Dendritic cell treated with granulocyte-macrophage colony-stimulating factor and Interleukin-4, amounts not matched to agents 40 ng/mL and 50 ng/mL, for 4 days (primary cell): ENCODE measurements around the gene C4BPA.

Experiments used
- H3K27ac Mint-ChIP-seq: one replicate; pipeline ENCODE4 v1.8.0; 2022; ENCODE audit warnings: mild to moderate bottlenecking, mixed read lengths
- H3K27me3 Mint-ChIP-seq: one replicate; pipeline ENCODE4 v1.8.0; 2022; ENCODE audit warnings: mild to moderate bottlenecking, mixed read lengths
- H3K36me3 Mint-ChIP-seq: one replicate; pipeline ENCODE4 v1.8.0; 2022; ENCODE audit warnings: low read depth, mixed read lengths
- H3K4me1 Mint-ChIP-seq: one replicate; pipeline ENCODE4 v1.8.0; 2022; ENCODE audit warnings: low read depth, mixed read lengths
- H3K4me3 Mint-ChIP-seq: one replicate; pipeline ENCODE4 v1.8.0; 2022; ENCODE audit warnings: mild to moderate bottlenecking, moderate library complexity, mixed read lengths
- H3K9me3 Mint-ChIP-seq: one replicate; pipeline ENCODE4 v1.8.0; 2022; ENCODE audit warnings: mixed read lengths
- intact Hi-C: fragments of 100-400 bp; cut with micrococcal nuclease; formaldehyde crosslinking; loops from one replicate; pipeline ENCODE4 v1.15.0; 2022

Gene C4BPA

DNA sequence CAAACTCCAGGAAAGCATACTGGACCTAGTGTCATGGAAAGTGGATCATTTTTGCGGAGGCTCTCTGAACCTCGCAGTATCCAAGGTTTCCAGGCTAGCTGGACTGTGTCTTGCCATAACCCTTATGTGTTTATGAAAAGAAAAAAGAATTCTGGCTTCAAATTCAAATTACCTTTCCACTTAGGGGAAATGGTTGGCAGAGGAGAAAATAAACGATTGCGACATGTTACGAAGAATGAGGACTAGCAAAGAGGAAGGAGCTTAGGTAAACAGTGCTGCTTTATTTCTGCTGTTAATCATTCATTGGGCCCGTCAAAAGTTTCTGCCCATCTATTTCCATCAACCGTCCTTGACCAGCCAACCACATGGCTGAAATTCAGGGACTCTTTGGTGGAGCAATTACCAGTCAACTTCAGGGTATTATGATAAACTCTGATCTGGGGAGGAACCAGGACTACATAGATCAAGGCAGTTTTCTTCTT, at the start of gene C4BPA:
C4BPA (plus strand) TSS at position 342 of the 482 bp plus-strand sequence. CDS start 8,793 bp downstream, outside the sequence.
- peaks cover 9% of the 10 kb centered on the region for H3K27me3 Mint-ChIP-seq
- peaks cover 17% of the 10 kb centered on the region for H3K4me1 Mint-ChIP-seq
- intact Hi-C loops = no loop called here
- no peak within 1 kb of the TSS for H3K27ac Mint-ChIP-seq
- H3K36me3 Mint-ChIP-seq = no peaks in the 10 kb centered on the region
- no peak within 1 kb of the TSS for H3K4me3 Mint-ChIP-seq
- H3K9me3 Mint-ChIP-seq = no peaks in the 10 kb centered on the region

DNA sequence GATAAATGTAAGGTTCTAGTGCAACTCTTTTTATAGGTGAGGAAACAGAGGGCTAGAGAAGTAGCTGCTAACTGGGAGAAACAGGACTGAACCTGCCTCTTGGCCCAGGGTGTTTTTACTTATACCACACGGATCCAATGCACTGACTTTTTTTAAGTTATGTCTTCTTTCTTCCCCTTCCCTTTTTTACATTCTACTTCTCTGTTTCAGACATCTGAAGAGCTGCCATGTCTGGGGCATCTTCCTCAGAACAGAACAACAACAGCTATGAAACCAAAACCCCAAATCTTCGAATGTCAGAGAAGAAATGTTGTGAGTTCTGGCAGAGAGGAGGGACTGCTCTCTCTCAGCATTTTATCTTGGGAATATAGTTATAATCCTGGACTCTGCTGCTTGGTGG, 49.5 kb upstream of the C4BPA start:
- H3K27ac Mint-ChIP-seq = peak overlapping the region; percentile 89
- H3K4me1 Mint-ChIP-seq = peaks cover 32% of the 10 kb centered on the region
- H3K27me3 Mint-ChIP-seq = no peaks in the 10 kb centered on the region
- peak overlapping the region; percentile 93 for H3K4me3 Mint-ChIP-seq
- intact Hi-C loops = loop anchor here (5.0 kb wide), 1 partner anchor 37 kb away; no protein-coding TSS in a partner anchor
- peaks cover 46% of the 10 kb centered on the region for H3K36me3 Mint-ChIP-seq
- H3K9me3 Mint-ChIP-seq = no peaks in the 10 kb centered on the region

DNA sequence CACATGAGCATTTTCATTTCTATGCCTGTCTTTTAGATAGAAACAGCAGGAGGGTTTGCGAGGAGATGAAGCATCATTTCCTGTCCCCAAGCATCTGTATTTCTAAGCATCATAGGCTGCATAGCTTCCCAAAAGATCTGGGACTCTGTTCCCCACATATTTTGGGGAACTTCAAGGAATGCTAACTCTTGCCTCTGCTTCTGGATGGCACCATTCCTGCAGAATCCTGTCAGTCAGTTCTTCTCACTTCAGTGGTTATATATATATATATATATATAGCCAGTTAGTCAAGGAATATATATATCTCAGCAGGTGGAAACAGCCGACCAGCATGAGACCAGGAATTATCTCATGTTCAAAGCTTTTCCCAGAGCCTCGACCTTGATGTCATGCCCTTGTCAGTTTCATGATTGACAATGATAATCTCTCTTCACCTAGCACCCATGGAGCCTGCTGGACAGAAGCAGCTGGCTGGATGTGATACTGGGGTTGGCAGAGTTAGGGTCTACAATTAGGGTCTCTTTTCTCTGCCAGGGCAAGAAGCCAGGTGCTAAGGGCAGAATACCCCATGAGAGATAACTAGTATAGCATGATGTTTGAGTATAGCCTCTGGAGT, 48.5 kb upstream of the C4BPA start:
- no peak overlapping the region for H3K4me3 Mint-ChIP-seq
- peaks cover 36% of the 10 kb centered on the region for H3K4me1 Mint-ChIP-seq
- no peak overlapping the region for H3K27ac Mint-ChIP-seq
- intact Hi-C loops = no loop called here
- peaks cover 48% of the 10 kb centered on the region for H3K36me3 Mint-ChIP-seq
- no peaks in the 10 kb centered on the region for H3K9me3 Mint-ChIP-seq
- H3K27me3 Mint-ChIP-seq = no peaks in the 10 kb centered on the region

DNA sequence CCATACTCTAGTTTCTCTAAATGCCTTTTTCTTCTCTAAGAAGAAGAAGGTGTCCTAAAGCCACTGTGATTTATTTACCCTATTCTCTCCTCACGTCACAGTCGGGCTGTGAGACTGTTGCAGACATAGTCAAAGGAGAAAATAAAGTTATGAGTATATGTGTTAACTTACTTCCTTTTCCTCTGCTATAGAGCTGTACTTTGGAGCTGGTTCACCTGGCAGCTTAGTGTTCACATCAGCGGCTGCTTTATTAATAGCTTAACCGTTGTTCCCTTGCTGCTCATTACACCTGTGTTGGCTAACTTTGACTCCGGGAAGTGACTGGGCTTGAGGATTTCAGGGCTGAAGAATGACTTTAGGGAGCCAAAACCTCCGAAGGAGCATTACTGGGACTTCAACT, 47.4 kb upstream of the C4BPA start:
- Mint-ChIP-seq H3K9me3 (no peaks in the 10 kb centered on the region), H3K27ac (no peak overlapping the region), H3K4me1 (peaks cover 28% of the 10 kb centered on the region), H3K36me3 (peaks cover 54% of the 10 kb centered on the region), H3K4me3 (no peak overlapping the region), H3K27me3 (no peaks in the 10 kb centered on the region)
- intact Hi-C loops = no loop called here

DNA sequence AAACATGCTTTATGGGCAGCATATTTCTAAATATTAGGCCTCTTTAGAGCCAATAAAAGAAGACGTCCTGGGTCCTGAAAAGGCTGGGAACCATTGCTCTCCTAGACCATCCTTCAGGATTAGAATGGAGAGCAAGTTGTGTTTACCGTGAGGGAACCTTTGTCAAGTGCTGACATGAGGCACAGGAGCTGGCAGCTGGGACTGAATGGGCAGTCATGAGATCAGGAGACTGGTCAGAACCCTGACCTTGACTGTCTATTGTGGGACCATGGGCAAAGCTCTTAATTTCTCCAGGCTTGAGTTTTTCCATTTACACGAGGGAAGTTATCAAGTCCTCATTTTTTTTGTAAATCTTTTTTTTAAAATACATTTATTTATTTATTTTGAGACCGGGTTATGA, 45.8 kb upstream of the C4BPA start:
- intact Hi-C loops = no loop called here
- Mint-ChIP-seq H3K9me3 (no peaks in the 10 kb centered on the region), H3K27ac (no peak overlapping the region), H3K4me3 (no peak overlapping the region), H3K36me3 (peaks cover 65% of the 10 kb centered on the region), H3K4me1 (peaks cover 25% of the 10 kb centered on the region), H3K27me3 (no peaks in the 10 kb centered on the region)

DNA sequence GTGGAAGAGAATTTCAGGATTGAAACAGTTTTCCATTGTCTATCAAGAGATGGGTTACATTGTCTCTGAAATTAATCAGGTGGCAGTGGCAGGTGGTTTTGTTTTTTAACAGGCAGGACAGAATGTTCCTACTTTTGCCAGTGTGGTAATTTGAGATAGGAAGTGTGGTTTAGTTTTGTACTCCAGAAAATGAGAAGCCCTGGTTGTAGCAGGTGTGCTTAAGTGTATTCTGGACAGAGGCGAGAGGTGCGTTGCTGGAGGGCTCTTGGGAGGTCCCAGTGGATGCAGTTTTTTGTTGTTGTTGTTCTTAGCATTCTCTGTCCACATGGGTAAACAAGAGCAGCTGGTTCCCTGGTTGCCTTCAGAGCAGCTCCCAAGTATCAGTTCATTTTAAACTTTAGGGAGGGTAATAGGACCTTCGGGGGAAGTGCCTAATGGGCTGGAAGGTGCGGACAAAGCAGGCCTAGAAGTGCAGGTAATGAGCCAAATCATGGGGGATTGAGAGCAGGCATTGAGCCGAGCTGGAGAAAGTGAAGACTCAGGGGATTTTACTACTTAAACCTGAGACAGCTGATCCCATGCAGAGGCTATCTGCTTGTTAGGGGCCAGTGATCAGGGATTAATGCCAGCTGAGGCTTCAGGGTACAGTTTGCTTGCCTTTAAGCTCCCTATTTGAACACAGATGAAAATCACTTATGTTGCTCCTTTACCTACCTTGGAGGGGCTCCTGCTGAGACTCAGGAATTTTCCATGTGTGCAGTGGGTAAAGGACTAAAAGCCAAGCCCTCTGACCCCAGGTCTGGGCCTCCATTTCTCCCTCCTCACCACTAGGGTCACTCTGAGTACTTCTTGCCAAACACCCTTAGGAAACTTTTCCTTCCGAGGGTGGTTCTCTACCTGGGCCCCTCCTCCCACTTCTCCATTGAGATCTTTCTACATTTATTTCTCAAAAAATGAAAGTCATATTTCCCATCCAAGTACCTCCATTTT, 44.9 kb upstream of the C4BPA start:
- Mint-ChIP-seq H3K4me3 (no peak overlapping the region), H3K9me3 (no peaks in the 10 kb centered on the region), H3K27ac (no peak overlapping the region), H3K27me3 (no peaks in the 10 kb centered on the region), H3K36me3 (peaks cover 71% of the 10 kb centered on the region), H3K4me1 (peaks cover 17% of the 10 kb centered on the region)
- intact Hi-C loops = no loop called here

DNA sequence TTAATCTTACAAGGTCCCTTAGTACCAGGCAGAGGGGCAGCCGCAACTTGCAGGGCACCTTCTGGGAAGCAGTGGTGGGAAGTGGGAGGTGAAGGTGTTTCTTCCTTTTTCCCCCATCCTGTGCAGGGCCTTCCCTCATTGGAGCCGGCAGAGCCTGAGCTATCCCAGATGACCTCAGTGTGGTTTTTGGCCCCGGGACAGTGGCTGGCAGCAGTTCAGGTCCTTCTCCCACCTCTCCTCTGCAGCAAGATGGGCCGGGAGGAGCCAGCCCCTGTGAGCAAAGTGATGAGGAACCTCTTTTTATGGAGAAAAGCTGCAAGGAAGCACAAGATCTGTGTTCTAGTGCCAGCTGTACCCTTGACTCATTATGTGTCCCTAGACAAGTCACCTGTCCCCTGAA, 44.2 kb upstream of the C4BPA start:
- Mint-ChIP-seq H3K36me3 (peaks cover 75% of the 10 kb centered on the region), H3K27me3 (no peaks in the 10 kb centered on the region), H3K27ac (no peak overlapping the region), H3K9me3 (no peaks in the 10 kb centered on the region), H3K4me3 (no peak overlapping the region), H3K4me1 (peaks cover 10% of the 10 kb centered on the region)
- intact Hi-C loops = no loop called here

DNA sequence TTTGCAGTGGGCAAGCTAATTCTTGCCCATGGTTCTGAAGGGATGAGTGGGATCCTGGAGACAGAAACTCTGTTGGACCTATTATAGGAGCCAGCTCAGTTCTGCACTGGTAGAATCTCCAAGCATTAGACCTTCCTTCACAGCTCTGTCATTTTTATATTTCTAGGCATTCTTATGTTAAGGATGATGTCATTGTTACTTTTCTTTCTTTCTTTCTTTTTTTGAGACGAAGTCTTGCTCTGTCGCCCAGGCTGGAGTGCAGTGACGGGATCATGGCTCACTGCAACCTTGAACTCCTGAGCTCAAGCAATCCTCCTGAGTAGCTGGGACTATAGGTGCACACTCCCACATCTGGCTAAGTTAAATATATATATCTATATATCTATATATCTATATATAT, 43.4 kb upstream of the C4BPA start:
- no peak overlapping the region for H3K4me3 Mint-ChIP-seq
- no peaks in the 10 kb centered on the region for H3K27me3 Mint-ChIP-seq
- H3K9me3 Mint-ChIP-seq = no peaks in the 10 kb centered on the region
- H3K27ac Mint-ChIP-seq = no peak overlapping the region
- peaks cover 6% of the 10 kb centered on the region for H3K4me1 Mint-ChIP-seq
- intact Hi-C loops = no loop called here
- H3K36me3 Mint-ChIP-seq = peaks cover 78% of the 10 kb centered on the region

DNA sequence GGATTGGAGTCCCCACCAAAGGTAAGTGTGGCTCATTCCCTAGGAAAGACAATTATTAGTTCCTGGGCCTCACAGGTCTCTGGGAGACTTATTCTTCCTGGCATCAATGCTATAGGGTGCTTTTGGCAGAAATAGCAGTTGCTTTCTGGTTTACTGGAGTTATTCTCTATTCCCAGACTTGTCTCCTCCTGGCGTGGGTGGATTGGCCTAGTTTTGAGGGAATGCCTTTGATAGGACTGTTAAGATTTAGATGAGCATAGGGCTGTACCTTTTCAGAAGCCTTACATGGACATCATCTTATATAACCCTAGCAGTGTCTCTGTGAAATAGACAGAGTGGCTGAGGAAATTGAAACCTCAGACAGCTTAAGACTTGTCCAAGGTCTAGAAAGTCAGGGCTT, 42.0 kb upstream of the C4BPA start:
- no peak overlapping the region for H3K4me3 Mint-ChIP-seq
- H3K27me3 Mint-ChIP-seq = no peaks in the 10 kb centered on the region
- H3K36me3 Mint-ChIP-seq = peaks cover 82% of the 10 kb centered on the region
- no peak overlapping the region for H3K27ac Mint-ChIP-seq
- intact Hi-C loops = no loop called here
- peaks cover 6% of the 10 kb centered on the region for H3K4me1 Mint-ChIP-seq
- no peaks in the 10 kb centered on the region for H3K9me3 Mint-ChIP-seq

DNA sequence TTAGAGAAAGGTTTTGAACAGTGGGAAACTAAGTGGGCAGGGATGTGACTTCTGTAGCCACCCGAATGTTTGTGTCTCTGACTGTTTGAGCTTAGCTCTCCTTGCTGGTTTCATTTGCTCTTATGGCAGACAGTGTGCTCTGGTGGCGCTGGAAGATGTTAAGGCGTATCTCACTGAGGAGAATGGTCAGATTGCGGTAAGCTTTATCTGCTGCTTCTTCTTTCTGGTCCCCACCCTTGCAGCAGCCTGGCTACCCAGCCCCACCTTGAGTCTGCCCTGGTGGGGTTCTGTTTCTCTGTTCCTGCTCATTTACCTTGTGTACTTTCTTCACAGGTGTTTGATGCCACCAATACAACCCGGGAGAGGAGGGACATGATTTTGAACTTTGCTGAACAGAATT, 41.0 kb upstream of the C4BPA start:
- no peaks in the 10 kb centered on the region for H3K27me3 Mint-ChIP-seq
- intact Hi-C loops = no loop called here
- H3K4me3 Mint-ChIP-seq = no peak overlapping the region
- peaks cover 91% of the 10 kb centered on the region for H3K36me3 Mint-ChIP-seq
- peaks cover 6% of the 10 kb centered on the region for H3K4me1 Mint-ChIP-seq
- no peaks in the 10 kb centered on the region for H3K9me3 Mint-ChIP-seq
- no peak overlapping the region for H3K27ac Mint-ChIP-seq

DNA sequence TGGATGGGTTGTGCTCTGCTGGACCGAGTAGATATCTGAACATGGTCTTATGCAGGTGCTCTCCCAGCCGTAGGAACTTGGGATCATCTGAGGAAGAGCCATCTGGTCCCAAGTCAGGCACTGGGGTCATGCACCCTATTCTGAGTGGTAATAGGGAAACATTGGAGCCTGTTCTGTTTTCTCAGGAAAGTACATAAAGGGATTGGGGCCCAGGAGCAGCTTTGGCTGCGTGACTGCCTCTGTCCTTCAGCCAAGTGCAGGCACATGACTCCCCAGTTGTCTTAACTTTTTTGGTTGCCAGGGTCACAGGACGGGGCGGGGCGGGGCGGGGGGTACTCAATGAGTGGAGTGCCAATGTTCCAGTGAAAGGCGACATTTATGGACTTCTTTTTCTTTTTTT, 39.5 kb upstream of the C4BPA start:
- Mint-ChIP-seq H3K36me3 (peaks cover 99% of the 10 kb centered on the region), H3K4me1 (peaks cover 13% of the 10 kb centered on the region), H3K9me3 (no peaks in the 10 kb centered on the region), H3K27me3 (no peaks in the 10 kb centered on the region), H3K27ac (no peak overlapping the region), H3K4me3 (no peak overlapping the region)
- intact Hi-C loops = no loop called here

DNA sequence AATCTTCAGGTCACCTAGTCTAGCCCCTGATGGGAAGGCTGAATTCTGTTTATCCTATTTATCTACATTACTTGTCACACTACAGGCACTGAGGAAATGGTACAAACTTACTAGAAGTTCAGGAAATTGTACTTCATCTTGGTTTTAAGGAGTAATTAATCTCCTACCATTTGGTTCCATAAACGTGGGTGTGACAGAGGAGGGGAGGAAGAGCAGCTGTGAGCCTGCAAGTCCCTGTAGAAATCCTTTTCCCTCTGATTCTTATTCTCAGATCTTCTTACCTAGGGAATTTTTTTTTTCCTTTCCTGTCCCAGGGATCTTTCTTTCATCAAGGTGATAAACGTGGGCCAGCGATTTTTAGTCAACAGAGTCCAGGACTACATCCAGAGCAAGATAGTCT, 36.8 kb upstream of the C4BPA start:
- intact Hi-C loops = no loop called here
- Mint-ChIP-seq H3K4me3 (no peak overlapping the region), H3K27ac (no peak overlapping the region), H3K27me3 (no peaks in the 10 kb centered on the region), H3K36me3 (peaks cover 97% of the 10 kb centered on the region), H3K4me1 (peaks cover 18% of the 10 kb centered on the region), H3K9me3 (no peaks in the 10 kb centered on the region)

DNA sequence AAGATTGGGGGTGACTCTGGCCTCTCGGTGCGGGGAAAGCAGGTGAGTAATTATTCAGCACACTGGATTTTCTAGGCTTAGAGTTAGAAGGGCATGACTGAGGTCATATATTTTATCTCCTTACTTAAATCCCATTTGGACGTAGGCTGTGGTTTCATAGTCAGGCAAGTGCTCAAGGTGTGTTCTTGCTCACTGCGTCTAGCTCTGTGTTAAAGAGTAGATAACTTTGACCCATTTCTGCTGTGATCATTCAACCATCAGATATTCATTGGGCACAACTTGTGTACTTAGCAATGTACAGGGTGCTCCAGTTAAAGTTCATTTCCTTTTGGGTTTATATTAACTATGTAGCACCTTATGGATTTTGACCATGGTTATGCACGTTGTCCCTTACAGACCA, 36.4 kb upstream of the C4BPA start:
- H3K27me3 Mint-ChIP-seq = no peaks in the 10 kb centered on the region
- intact Hi-C loops = no loop called here
- H3K4me1 Mint-ChIP-seq = peaks cover 18% of the 10 kb centered on the region
- H3K27ac Mint-ChIP-seq = no peak overlapping the region
- peaks cover 97% of the 10 kb centered on the region for H3K36me3 Mint-ChIP-seq
- H3K9me3 Mint-ChIP-seq = no peaks in the 10 kb centered on the region
- no peak overlapping the region for H3K4me3 Mint-ChIP-seq

DNA sequence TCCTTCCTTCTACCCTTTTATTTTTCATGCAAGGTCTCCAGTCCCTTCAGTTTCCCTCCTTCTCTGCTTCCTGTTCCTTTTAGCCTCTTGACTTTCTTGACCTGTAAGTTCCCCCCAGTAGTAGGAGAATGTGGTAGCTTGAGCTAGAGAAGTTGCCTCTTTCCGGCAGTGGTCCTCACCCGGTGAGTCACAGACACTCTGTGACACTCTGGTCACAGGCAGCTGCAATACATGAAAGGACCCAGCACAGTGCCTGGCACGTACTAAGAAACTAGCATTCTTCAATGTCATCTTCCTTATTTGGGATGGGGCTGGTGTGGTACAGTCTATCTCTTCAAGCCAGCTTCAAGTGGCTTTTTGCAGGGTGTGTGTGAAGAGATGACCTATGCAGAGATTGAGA, 35.0 kb upstream of the C4BPA start:
- peaks cover 92% of the 10 kb centered on the region for H3K36me3 Mint-ChIP-seq
- no peaks in the 10 kb centered on the region for H3K27me3 Mint-ChIP-seq
- H3K9me3 Mint-ChIP-seq = no peaks in the 10 kb centered on the region
- peaks cover 18% of the 10 kb centered on the region for H3K4me1 Mint-ChIP-seq
- intact Hi-C loops = no loop called here
- H3K4me3 Mint-ChIP-seq = no peak overlapping the region
- no peak overlapping the region for H3K27ac Mint-ChIP-seq
